Subcutaneous abdominal adipose tissue (tissue), 5 donors: ENCODE data around the gene SEMA3G.

Experiments used
- H3K27ac ChIP-seq: one replicate; pipeline ENCODE4 v1.7.0; 2013; ENCODE audit warnings: low read depth, mild to moderate bottlenecking, inconsistent platforms, low read length, moderate library complexity
- H3K27me3 ChIP-seq, 5 donors: one replicate each; pipeline ENCODE4 v1.7.0; 2013; ENCODE audit warnings: low read length in 5 of 5, inconsistent platforms in 1 of 5; ENCODE audit not compliant: control insufficient read depth in 5 of 5, insufficient read depth in 4 of 5
- H3K36me3 ChIP-seq, 5 donors: one replicate each; pipeline ENCODE4 v1.7.0; 2013; ENCODE audit warnings: low read length in 5 of 5; ENCODE audit not compliant: control insufficient read depth in 5 of 5, insufficient read depth in 5 of 5
- H3K4me1 ChIP-seq, 5 donors: one replicate each; pipeline ENCODE4 v1.7.0; 2013; ENCODE audit warnings: low read length in 5 of 5, mild to moderate bottlenecking in 3 of 5, moderate library complexity in 1 of 5; ENCODE audit not compliant: control insufficient read depth in 5 of 5, insufficient read depth in 5 of 5
- H3K4me3 ChIP-seq, 5 donors: one replicate each; pipeline ENCODE4 v1.7.0; 2013; ENCODE audit warnings: low read length in 5 of 5, low read depth in 1 of 5
- H3K9ac ChIP-seq, 5 donors: one replicate each; pipeline ENCODE4 v1.7.0; 2013; ENCODE audit warnings: low read length in 5 of 5, mild to moderate bottlenecking in 4 of 5, moderate library complexity in 3 of 5
- H3K9me3 ChIP-seq, 5 donors: one replicate each; pipeline ENCODE4 v1.7.0; 2013; ENCODE audit warnings: low read length in 5 of 5; ENCODE audit not compliant: control insufficient read depth in 5 of 5
- donor health status: healthy.
- donor health status: healthy.
- donor health status: healthy.
- donor health status: healthy.
- donor health status: healthy.

The SEMA3G gene

GRCh38 chr3:52403271-52403841, 41.5 kb downstream of the SEMA3G start:
- H3K4me1 ChIP-seq: peaks cover 0 to 20% (median 10%) of the 10 kb centered on the region in 5 donors
- no peak overlapping the region for H3K27ac ChIP-seq
- H3K4me3 ChIP-seq: no peak overlapping the region
- no peaks in the 10 kb centered on the region for H3K9me3 ChIP-seq
- no peak overlapping the region for H3K9ac ChIP-seq
- H3K27me3 ChIP-seq: no peaks in the 10 kb centered on the region
- H3K36me3 ChIP-seq: peaks cover 2 to 99% (median 94%) of the 10 kb centered on the region in 5 donors

GRCh38 chr3:52402706-52403270, 42.1 kb downstream of the SEMA3G start:
- Histone ChIP-seq H3K27me3 (no peaks in the 10 kb centered on the region), H3K27ac (no peak overlapping the region), H3K4me3 (no peak overlapping the region), H3K36me3 (peaks cover 2 to 97% (median 93%) of the 10 kb centered on the region in 5 donors), H3K4me1 (peaks cover 0 to 14% (median 6%) of the 10 kb centered on the region in 5 donors), H3K9ac (no peak overlapping the region), H3K9me3 (no peaks in the 10 kb centered on the region)

GRCh38 chr3:52402101-52402521, 42.8 kb downstream of the SEMA3G start:
- Histone ChIP-seq H3K4me3 (no peak overlapping the region), H3K9ac (no peak overlapping the region), H3K27ac (no peak overlapping the region), H3K36me3 (peaks cover 2 to 97% (median 89%) of the 10 kb centered on the region in 5 donors), H3K27me3 (no peaks in the 10 kb centered on the region), H3K4me1 (peaks cover 0 to 10% (median 2%) of the 10 kb centered on the region in 5 donors), H3K9me3 (no peaks in the 10 kb centered on the region)

- Histone ChIP-seq H3K9me3 (no peaks in the 10 kb centered on the region), H3K36me3 (peaks cover 2 to 97% (median 86%) of the 10 kb centered on the region in 5 donors), H3K9ac (no peak overlapping the region), H3K4me1 (peaks cover 0 to 10% (median 2%) of the 10 kb centered on the region in 5 donors), H3K27ac (no peak overlapping the region), H3K4me3 (no peak overlapping the region), H3K27me3 (no peaks in the 10 kb centered on the region)
Measured at GRCh38 chr3:52401551-52401950, 43.4 kb downstream of the SEMA3G start.

GRCh38 chr3:52401021-52401420, 43.9 kb downstream of the SEMA3G start:
- H3K9ac ChIP-seq: peak overlapping the region in 1 of 5 donors; percentile 23
- peaks cover 0 to 10% (median 2%) of the 10 kb centered on the region in 5 donors for H3K4me1 ChIP-seq
- no peaks in the 10 kb centered on the region for H3K27me3 ChIP-seq
- no peak overlapping the region for H3K27ac ChIP-seq
- H3K9me3 ChIP-seq: no peaks in the 10 kb centered on the region
- no peak overlapping the region for H3K4me3 ChIP-seq
- H3K36me3 ChIP-seq: peaks cover 2 to 97% (median 85%) of the 10 kb centered on the region in 5 donors

GRCh38 chr3:52400275-52400793, 44.6 kb downstream of the SEMA3G start:
- Histone ChIP-seq H3K27ac (no peak overlapping the region), H3K4me1 (peaks cover 0 to 10% (median 2%) of the 10 kb centered on the region in 5 donors), H3K27me3 (no peaks in the 10 kb centered on the region), H3K9me3 (no peaks in the 10 kb centered on the region), H3K9ac (no peak overlapping the region), H3K36me3 (peaks cover 0 to 94% (median 82%) of the 10 kb centered on the region in 5 donors), H3K4me3 (no peak overlapping the region)

GRCh38 chr3:52399593-52399992, 45.3 kb downstream of the SEMA3G start:
- Histone ChIP-seq H3K9me3 (no peaks in the 10 kb centered on the region), H3K4me1 (peaks cover 0 to 10% (median 2%) of the 10 kb centered on the region in 5 donors), H3K9ac (no peak overlapping the region), H3K4me3 (no peak overlapping the region), H3K27me3 (no peaks in the 10 kb centered on the region), H3K27ac (no peak overlapping the region), H3K36me3 (peaks cover 0 to 94% (median 78%) of the 10 kb centered on the region in 5 donors)

GRCh38 chr3:52399131-52399530, 45.8 kb downstream of the SEMA3G start:
- peaks cover 0 to 94% (median 78%) of the 10 kb centered on the region in 5 donors for H3K36me3 ChIP-seq
- H3K9ac ChIP-seq: no peak overlapping the region
- no peaks in the 10 kb centered on the region for H3K27me3 ChIP-seq
- H3K27ac ChIP-seq: no peak overlapping the region
- peaks cover 0 to 7% (median 2%) of the 10 kb centered on the region in 5 donors for H3K4me1 ChIP-seq
- no peaks in the 10 kb centered on the region for H3K9me3 ChIP-seq
- H3K4me3 ChIP-seq: no peak overlapping the region

- no peak overlapping the region for H3K27ac ChIP-seq
Measured at GRCh38 chr3:52398670-52399081, 46.2 kb downstream of the SEMA3G start.

GRCh38 chr3:52397676-52398399, 47.1 kb downstream of the SEMA3G start:
- H3K4me3 ChIP-seq: no peak overlapping the region
- no peak overlapping the region for H3K27ac ChIP-seq
- no peak overlapping the region for H3K9ac ChIP-seq
- no peaks in the 10 kb centered on the region for H3K27me3 ChIP-seq
- H3K9me3 ChIP-seq: no peaks in the 10 kb centered on the region
- peaks cover 0 to 92% (median 76%) of the 10 kb centered on the region in 5 donors for H3K36me3 ChIP-seq
- H3K4me1 ChIP-seq: no peaks in the 10 kb centered on the region

More at GRCh38 chr3:52398670-52399081, 46.2 kb downstream of the SEMA3G start:
- H3K36me3 ChIP-seq: peaks cover 0 to 94% (median 78%) of the 10 kb centered on the region in 5 donors
- H3K4me3 ChIP-seq: no peak overlapping the region
- H3K9me3 ChIP-seq: no peaks in the 10 kb centered on the region
- no peak overlapping the region for H3K9ac ChIP-seq
- H3K4me1 ChIP-seq: peaks cover 0 to 2% (median 0%) of the 10 kb centered on the region in 5 donors
- no peaks in the 10 kb centered on the region for H3K27me3 ChIP-seq
